ENCODE results near the gene ACACB. TPM values are rescaled to one million over a fixed set of nuclear protein-coding genes. Genes with fewer than 3 reads are reported as not detected.

Gene ACACB
- total and polyA plus RNA-seq, 2 donors (not counting 3 experiments of a cell fraction or from before 2014, with no cell fraction given): 1.3 to 5.7 TPM

- no peaks in the 10 kb centered on the region for H3K79me2 ChIP-seq (ENCODE audit: control insufficient read depth, insufficient read depth, low read length)
- no peak overlapping the region for H3K4me2 ChIP-seq (ENCODE audit: insufficient read depth, low read length)
- no peak overlapping the region for H3K9ac ChIP-seq (replicated peaks; ENCODE audit: extremely low read depth, insufficient read depth, low read length)
- FAIRE-seq: no peak
- dilution Hi-C loops (cut with MboI; ENCODE audit: extremely low pct_ligation_motif_present, low sequenced_read_pairs) (no loop called here), intact Hi-C loops (cut with micrococcal nuclease) (no loop called here)
- no peaks in the 10 kb centered on the region for H4K20me1 ChIP-seq (replicated peaks; ENCODE audit: control insufficient read depth, extremely low read depth, insufficient read depth, low read length)
- ChIA-PET POLR2A (interaction anchor here (0.5 kb wide), 1 partner anchor 204 kb away, joined by 3 read pairs; no protein-coding TSS in a partner anchor), CTCF (interaction anchor here (1.0 to 3.2 kb wide), 2 partner anchors 12 to 109 kb away, joined by 5 to 7 read pairs; no protein-coding TSS in a partner anchor)
- no TSS peak for BruUV-seq (replicated peaks)
- DNase-seq (ENCODE audit: low read depth, low spot score): no peak
- TF ChIP-seq, protein P1, sequence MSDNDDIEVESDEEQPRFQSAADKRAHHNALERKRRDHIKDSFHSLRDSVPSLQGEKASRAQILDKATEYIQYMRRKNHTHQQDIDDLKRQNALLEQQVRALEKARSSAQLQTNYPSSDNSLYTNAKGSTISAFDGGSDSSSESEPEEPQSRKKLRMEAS (IDR thresholded peaks at IDR 0.05; ENCODE audit: insufficient read depth, insufficient read length): no peak
- TF ChIP-seq POLR2AphosphoS5 (IDR thresholded peaks at IDR 0.05; ENCODE audit: insufficient read depth, low read depth, low read length) (no peak), POLR2A (IDR thresholded peaks at IDR 0.05; ENCODE audit: low read depth, low read length) (no peak), JUN (IDR thresholded peaks at IDR 0.05; ENCODE audit: borderline replicate concordance, insufficient read depth, insufficient read length, low read depth) (no peak), EZH2 (IDR thresholded peaks at IDR 0.05; ENCODE audit: borderline replicate concordance, low read depth, low read length, severe bottlenecking) (no peak), GATA2 (IDR thresholded peaks at IDR 0.05; ENCODE audit: insufficient read depth, insufficient read length, low read depth, low read length) (no peak), FOS (IDR thresholded peaks at IDR 0.05; ENCODE audit: borderline replicate concordance, insufficient read depth, low read length) (no peak), CTCF (IDR thresholded peaks at IDR 0.05; ENCODE audit: extremely low read depth in 1 of 2, insufficient read depth in 1 of 2, low read depth in 1 of 2, low read length in 2 of 2) (no peak), MYC (IDR thresholded peaks at IDR 0.05; ENCODE audit: low read depth, low read length) (no peak)
- no peak overlapping the region for H3K27ac ChIP-seq (ENCODE audit: insufficient read depth, low read depth, low read length)
- no peaks in the 10 kb centered on the region for H3K9me3 ChIP-seq (replicated peaks; ENCODE audit: control insufficient read depth, insufficient read depth, low read length)
- no peak overlapping the region for H2AFZ ChIP-seq (ENCODE audit: low read depth, low read length)
- no peaks in the 10 kb centered on the region for H3K4me1 ChIP-seq (ENCODE audit: control insufficient read depth, extremely low read depth, insufficient read depth, low read length)
- no peaks in the 10 kb centered on the region for H3K36me3 ChIP-seq (ENCODE audit: control insufficient read depth in 2 of 2, extremely low read depth in 1 of 2, insufficient read depth in 2 of 2, low read length in 2 of 2)
- H3K4me3 ChIP-seq (replicated peaks in 1 of 3; ENCODE audit: insufficient read depth in 1 of 3, low read depth in 1 of 3, low read length in 3 of 3): no peak overlapping the region
- no peaks in the 10 kb centered on the region for H3K9me1 ChIP-seq (replicated peaks; ENCODE audit: control insufficient read depth, extremely low read depth, insufficient read depth, low read length)
- no peaks in the 10 kb centered on the region for H3K27me3 ChIP-seq (ENCODE audit: control insufficient read depth in 2 of 2, insufficient read depth in 2 of 2, low read length in 2 of 2)
Observed at GRCh38 chr12:109276160-109276559, 159.8 kb downstream of the ACACB start.

Measured in endothelial cell of umbilical vein (primary cell).